HL-60 (cell line): ENCODE data around the gene YIF1A.

Experiments
- GABPA ChIP-seq: IDR thresholded peaks from 2 replicates; pipeline ENCODE4 v1.6.1; 2012; ENCODE audit warnings: low read depth
- POLR2AphosphoS5 ChIP-seq: IDR thresholded peaks from 2 replicates; pipeline ENCODE4 v1.6.1; 2012; ENCODE audit warnings: low read depth
- TF ChIP-seq, protein P1 (sequence below): IDR thresholded peaks from one replicate; pipeline ENCODE4 v1.5.1; 2011; ENCODE audit warnings: low read length, control low read depth, inconsistent platforms; ENCODE audit not compliant: insufficient read depth
- TF ChIP-seq, protein P2 (sequence below): IDR thresholded peaks from 2 replicates; pipeline ENCODE4 v1.6.1; 2012; ENCODE audit warnings: low read depth; ENCODE audit not compliant: insufficient replicate concordance

DNA sequence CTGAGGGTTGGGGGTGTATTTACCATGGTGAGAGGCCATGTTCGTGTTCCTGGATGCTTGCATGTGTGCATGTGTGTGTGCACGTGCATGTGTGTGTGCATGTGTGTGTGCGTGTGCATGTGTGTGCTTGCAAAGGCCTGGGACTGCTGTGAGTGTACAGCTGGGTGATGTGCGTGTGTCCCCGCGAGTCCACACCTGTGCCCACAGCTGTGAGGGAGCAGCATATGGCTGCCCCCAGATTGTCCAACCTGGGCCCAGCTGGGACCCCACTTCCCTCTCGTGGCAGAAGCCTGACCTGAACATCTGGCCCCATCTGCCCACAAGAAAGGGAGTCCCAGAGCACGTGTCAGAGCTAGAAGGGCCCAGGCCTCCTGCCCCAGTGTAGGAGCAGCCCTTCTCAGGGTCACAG is 36.3 kb upstream of the YIF1A start:
- TF ChIP-seq POLR2AphosphoS5 = peak; percentile 90
- TF ChIP-seq, protein P1, sequence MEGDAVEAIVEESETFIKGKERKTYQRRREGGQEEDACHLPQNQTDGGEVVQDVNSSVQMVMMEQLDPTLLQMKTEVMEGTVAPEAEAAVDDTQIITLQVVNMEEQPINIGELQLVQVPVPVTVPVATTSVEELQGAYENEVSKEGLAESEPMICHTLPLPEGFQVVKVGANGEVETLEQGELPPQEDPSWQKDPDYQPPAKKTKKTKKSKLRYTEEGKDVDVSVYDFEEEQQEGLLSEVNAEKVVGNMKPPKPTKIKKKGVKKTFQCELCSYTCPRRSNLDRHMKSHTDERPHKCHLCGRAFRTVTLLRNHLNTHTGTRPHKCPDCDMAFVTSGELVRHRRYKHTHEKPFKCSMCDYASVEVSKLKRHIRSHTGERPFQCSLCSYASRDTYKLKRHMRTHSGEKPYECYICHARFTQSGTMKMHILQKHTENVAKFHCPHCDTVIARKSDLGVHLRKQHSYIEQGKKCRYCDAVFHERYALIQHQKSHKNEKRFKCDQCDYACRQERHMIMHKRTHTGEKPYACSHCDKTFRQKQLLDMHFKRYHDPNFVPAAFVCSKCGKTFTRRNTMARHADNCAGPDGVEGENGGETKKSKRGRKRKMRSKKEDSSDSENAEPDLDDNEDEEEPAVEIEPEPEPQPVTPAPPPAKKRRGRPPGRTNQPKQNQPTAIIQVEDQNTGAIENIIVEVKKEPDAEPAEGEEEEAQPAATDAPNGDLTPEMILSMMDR = no peak
- no peak for TF ChIP-seq GABPA
- TF ChIP-seq, protein P2, sequence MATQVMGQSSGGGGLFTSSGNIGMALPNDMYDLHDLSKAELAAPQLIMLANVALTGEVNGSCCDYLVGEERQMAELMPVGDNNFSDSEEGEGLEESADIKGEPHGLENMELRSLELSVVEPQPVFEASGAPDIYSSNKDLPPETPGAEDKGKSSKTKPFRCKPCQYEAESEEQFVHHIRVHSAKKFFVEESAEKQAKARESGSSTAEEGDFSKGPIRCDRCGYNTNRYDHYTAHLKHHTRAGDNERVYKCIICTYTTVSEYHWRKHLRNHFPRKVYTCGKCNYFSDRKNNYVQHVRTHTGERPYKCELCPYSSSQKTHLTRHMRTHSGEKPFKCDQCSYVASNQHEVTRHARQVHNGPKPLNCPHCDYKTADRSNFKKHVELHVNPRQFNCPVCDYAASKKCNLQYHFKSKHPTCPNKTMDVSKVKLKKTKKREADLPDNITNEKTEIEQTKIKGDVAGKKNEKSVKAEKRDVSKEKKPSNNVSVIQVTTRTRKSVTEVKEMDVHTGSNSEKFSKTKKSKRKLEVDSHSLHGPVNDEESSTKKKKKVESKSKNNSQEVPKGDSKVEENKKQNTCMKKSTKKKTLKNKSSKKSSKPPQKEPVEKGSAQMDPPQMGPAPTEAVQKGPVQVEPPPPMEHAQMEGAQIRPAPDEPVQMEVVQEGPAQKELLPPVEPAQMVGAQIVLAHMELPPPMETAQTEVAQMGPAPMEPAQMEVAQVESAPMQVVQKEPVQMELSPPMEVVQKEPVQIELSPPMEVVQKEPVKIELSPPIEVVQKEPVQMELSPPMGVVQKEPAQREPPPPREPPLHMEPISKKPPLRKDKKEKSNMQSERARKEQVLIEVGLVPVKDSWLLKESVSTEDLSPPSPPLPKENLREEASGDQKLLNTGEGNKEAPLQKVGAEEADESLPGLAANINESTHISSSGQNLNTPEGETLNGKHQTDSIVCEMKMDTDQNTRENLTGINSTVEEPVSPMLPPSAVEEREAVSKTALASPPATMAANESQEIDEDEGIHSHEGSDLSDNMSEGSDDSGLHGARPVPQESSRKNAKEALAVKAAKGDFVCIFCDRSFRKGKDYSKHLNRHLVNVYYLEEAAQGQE = no peak
